HepG2 (cell line): Measurements from ENCODE around the gene CCDC116. TPM values are rescaled to one million over a fixed set of nuclear protein-coding genes. Genes with fewer than 3 reads are reported as not detected.

Experiments used
- ARID4A ChIP-seq: sonication (generic); formaldehyde crosslinking; IDR thresholded peaks from 2 replicates; pipeline ENCODE4 v1.5.0; 2020; ENCODE audit warnings: mild to moderate bottlenecking, missing genetic modification reagents, borderline replicate concordance
- DNMT3B ChIP-seq: conservative IDR thresholded peaks from 2 replicates; pipeline ENCODE4 v1.6.1; 2016; ENCODE audit warnings: missing biosample characterization, control low read depth
- FOXA3 ChIP-seq: IDR thresholded peaks from 2 replicates; pipeline ENCODE4 v1.6.1; 2016; ENCODE audit warnings: missing genetic modification reagents, missing compliant biosample characterization
- FOXJ3 ChIP-seq: sonication (generic); formaldehyde crosslinking; IDR thresholded peaks from 2 replicates; pipeline ENCODE4 v1.4.0; 2020; ENCODE audit warnings: missing genetic modification reagents, mild to moderate bottlenecking, borderline replicate concordance
- GMEB1 ChIP-seq: sonication (generic); formaldehyde crosslinking; IDR thresholded peaks from 2 replicates; pipeline ENCODE4 v1.5.1; 2020; ENCODE audit warnings: missing genetic modification reagents, mild to moderate bottlenecking, borderline replicate concordance
- HIVEP1 ChIP-seq: sonication (generic); formaldehyde crosslinking; IDR thresholded peaks from 2 replicates; pipeline ENCODE4 v1.4.0; 2020; ENCODE audit warnings: mild to moderate bottlenecking, missing genetic modification reagents
- MED1 ChIP-seq: sonication (generic); formaldehyde crosslinking; IDR thresholded peaks from 2 replicates; pipeline ENCODE4 v1.4.0; 2020; ENCODE audit warnings: missing genetic modification reagents
- MLX ChIP-seq: IDR thresholded peaks from 2 replicates; pipeline ENCODE4 v1.6.1; 2016
- MTERF4 ChIP-seq: sonication (generic); formaldehyde crosslinking; IDR thresholded peaks from 2 replicates; pipeline ENCODE4 v1.8.0; 2023; ENCODE audit warnings: mild to moderate bottlenecking, missing genetic modification reagents
- PRDM4 ChIP-seq: sonication (generic); formaldehyde crosslinking; IDR thresholded peaks from 2 replicates; pipeline ENCODE4 v1.9.0; 2021; ENCODE audit warnings: missing genetic modification reagents, borderline replicate concordance
- SALL1 ChIP-seq: sonication (generic); formaldehyde crosslinking; IDR thresholded peaks from 2 replicates; pipeline ENCODE4 v1.8.0; 2022; ENCODE audit warnings: mild to moderate bottlenecking, missing genetic modification reagents
- SKI ChIP-seq: fragments of 450-650 bp; IDR thresholded peaks from one replicate; pipeline ENCODE4 v1.6.1; 2018; ENCODE audit warnings: mild to moderate bottlenecking; ENCODE audit not compliant: partially characterized antibody
- SP4 ChIP-seq: sonication (generic); formaldehyde crosslinking; IDR thresholded peaks from 2 replicates; pipeline ENCODE4 v1.8.1; 2023; ENCODE audit warnings: mild to moderate bottlenecking, missing genetic modification reagents
- SRSF1 ChIP-seq: fragments of 200-400 bp; formaldehyde crosslinking; optimal IDR thresholded peaks from 2 replicates; pipeline ENCODE3; 2017; ENCODE audit warnings: mild to moderate bottlenecking, low read depth, low read length, moderate library complexity
- TOPORS ChIP-seq: sonication (generic); formaldehyde crosslinking; IDR thresholded peaks from 2 replicates; pipeline ENCODE4 v1.8.0; 2023; ENCODE audit warnings: mild to moderate bottlenecking, missing genetic modification reagents
- ZNF3 ChIP-seq: IDR thresholded peaks from 2 replicates; pipeline ENCODE4 v1.7.0; 2017; ENCODE audit warnings: inconsistent platforms
- ZNF589 ChIP-seq: sonication (generic); formaldehyde crosslinking; conservative IDR thresholded peaks from 2 replicates; pipeline ENCODE4 v1.8.0; 2022; ENCODE audit warnings: mild to moderate bottlenecking, moderate library complexity, missing genetic modification reagents
- ZNF816 ChIP-seq: sonication (generic); formaldehyde crosslinking; IDR thresholded peaks from 2 replicates; pipeline ENCODE4 v1.8.0; 2022; ENCODE audit warnings: missing genetic modification reagents, mild to moderate bottlenecking, borderline replicate concordance
- polyA plus RNA-seq, 8 experiments: library from polyadenylated mRNA; depleted of rRNA in 3 of 8; stranded (reverse) in 7 of 8; unstranded in 1 of 8; fragments of >200 nt; fragmentation: Illumina TruSeq in 4 of 8; extraction: Trizol in 4 of 8; gene quantifications; 2 replicates each; pipeline versions ENCODE4 v1.2.1 to v1.2.3, GENCODE V29; 2011 to 2016; ENCODE audit warnings: low read depth in 4 of 8, missing spikeins in 1 of 8, mixed read lengths in 1 of 8; ENCODE audit not compliant: insufficient read depth in 1 of 8
- total RNA-seq, 5 experiments: library from RNA; depleted of rRNA; stranded (reverse); fragments of >200 nt; fragmentation: Illumina TruSeq; extraction: Trizol; gene quantifications; 2 replicates each; pipeline ENCODE4 v1.2.3, GENCODE V29; 2016; ENCODE audit warnings: low read depth in 1 of 5

The CCDC116 gene
- total and polyA plus RNA-seq, 2 of the 13 experiments (the other 11 are each of a cell fraction or from before 2014, with no cell fraction given): 0.15 to 0.33 TPM

- TF ChIP-seq ARID4A (CRISPR knock-in tag) (peak; percentile 83), MLX (CRISPR knock-in tag) (0 out of 2 replicates have a peak, but pooled peaks have one; percentile 37), SALL1 (peak; percentile 59), HIVEP1 (CRISPR knock-in tag) (no peak), MTERF4 (CRISPR knock-in tag) (peak; percentile 57; the same call in 1 of the 2 replicates), DNMT3B (CRISPR knock-in tag) (no peak), GMEB1 (CRISPR knock-in tag) (peak; percentile 89), FOXA3 (CRISPR knock-in tag) (no peak; the same call in 1 of the 2 replicates), SKI (no peak), TOPORS (CRISPR knock-in tag) (peak; percentile 92), ZNF589 (CRISPR knock-in tag) (peak; percentile 55; the same call in 1 of the 2 replicates), ZNF3 (CRISPR knock-in tag) (no peak), ZNF816 (peak; percentile 90; the same call in 1 of the 2 replicates), SRSF1 (no peak), FOXJ3 (CRISPR knock-in tag) (no peak), PRDM4 (no peak), MED1 (peak; percentile 35), SP4 (CRISPR knock-in tag) (peak; percentile 68; the same call in 1 of the 2 replicates)
Observed at GRCh38 chr22:21657360-21658032, 24.9 kb downstream of the CCDC116 start (continued).
